Mesenchymal stem cell (in vitro differentiated cells and primary cell): ENCODE measurements around the gene PPIP5K1.

Source experiments
- DNase-seq: peaks from one replicate; pipeline ENCODE4 v3.0.0-alpha.2; 2013
- H2AFZ ChIP-seq: one replicate; pipeline ENCODE4 v1.6.1; 2013; ENCODE audit warnings: low read depth, mild to moderate bottlenecking, control low read depth, inconsistent platforms, low read length, moderate library complexity
- H2AK5ac ChIP-seq: 2 replicates; pipeline ENCODE4 v1.6.1; 2013; ENCODE audit warnings: low read length, moderate library complexity, mild to moderate bottlenecking, inconsistent platforms; ENCODE audit not compliant: severe bottlenecking
- H2BK120ac ChIP-seq: one replicate; pipeline ENCODE4 v1.6.1; 2013; ENCODE audit warnings: low read depth, mild to moderate bottlenecking, inconsistent platforms, low read length, moderate library complexity
- H2BK12ac ChIP-seq, 2 experiments: one replicate each; pipeline ENCODE4 v1.6.1; 2013; ENCODE audit warnings: inconsistent platforms in 2 of 2, low read length in 2 of 2, mild to moderate bottlenecking in 2 of 2, moderate library complexity in 2 of 2, control low read depth in 1 of 2
- H2BK15ac ChIP-seq: one replicate; pipeline ENCODE4 v1.6.1; 2013; ENCODE audit warnings: mild to moderate bottlenecking, low read depth, inconsistent platforms; ENCODE audit not compliant: poor library complexity, severe bottlenecking
- H2BK5ac ChIP-seq: 2 replicates; pipeline ENCODE4 v1.6.1; 2013; ENCODE audit warnings: low read depth, mild to moderate bottlenecking, low read length, control low read depth, inconsistent platforms; ENCODE audit not compliant: poor library complexity, severe bottlenecking
- H3K14ac ChIP-seq, 2 experiments: one replicate each; pipeline ENCODE4 v1.6.1; 2013; ENCODE audit warnings: inconsistent platforms in 2 of 2, low read length in 2 of 2, control low read depth in 1 of 2, mild to moderate bottlenecking in 1 of 2, moderate library complexity in 1 of 2
- H3K18ac ChIP-seq, 2 experiments: one replicate each; pipeline ENCODE4 v1.6.1; 2013; ENCODE audit warnings: inconsistent platforms in 2 of 2, low read length in 2 of 2, control low read depth in 1 of 2, low read depth in 1 of 2, mild to moderate bottlenecking in 1 of 2
- H3K23ac ChIP-seq, 2 experiments: one replicate each; pipeline ENCODE4 v1.6.1; 2013; ENCODE audit warnings: inconsistent platforms in 2 of 2, low read length in 2 of 2, mild to moderate bottlenecking in 2 of 2, moderate library complexity in 2 of 2, control low read depth in 1 of 2
- H3K27ac ChIP-seq: 2 replicates; pipeline ENCODE4 v1.5.1; 2013; ENCODE audit warnings: mild to moderate bottlenecking, moderate library complexity, low read length, control low read depth, inconsistent platforms; ENCODE audit not compliant: poor library complexity, severe bottlenecking
- H3K27me3 ChIP-seq, 2 experiments: 2 replicates each; pipeline versions ENCODE4 v1.6.1 to v1.7.0; 2013; ENCODE audit warnings: low read length in 2 of 2, mild to moderate bottlenecking in 2 of 2, moderate library complexity in 2 of 2, control low read depth in 1 of 2, inconsistent platforms in 1 of 2; ENCODE audit not compliant: control insufficient read depth in 1 of 2, insufficient read depth in 1 of 2
- H3K36me3 ChIP-seq, 2 experiments: 2 replicates each; pipeline versions ENCODE4 v1.6.1 to v1.7.0; 2013; ENCODE audit warnings: low read length in 2 of 2, control low read depth in 1 of 2, inconsistent platforms in 1 of 2, low read depth in 1 of 2, mild to moderate bottlenecking in 1 of 2; ENCODE audit not compliant: insufficient read depth in 2 of 2, control insufficient read depth in 1 of 2
- H3K4ac ChIP-seq, 2 experiments: one replicate each; pipeline ENCODE4 v1.6.1; 2013; ENCODE audit warnings: inconsistent platforms in 2 of 2, low read length in 2 of 2, mild to moderate bottlenecking in 2 of 2, moderate library complexity in 2 of 2, control low read depth in 1 of 2, low read depth in 1 of 2
- H3K4me1 ChIP-seq: 2 replicates; pipeline ENCODE4 v1.6.1; 2013; ENCODE audit warnings: low read depth, low read length, control low read depth; ENCODE audit not compliant: control insufficient read depth, insufficient read depth
- H3K4me2 ChIP-seq: 2 replicates; pipeline ENCODE4 v1.6.1; 2013; ENCODE audit warnings: low read length, mild to moderate bottlenecking, inconsistent platforms; ENCODE audit not compliant: poor library complexity, severe bottlenecking
- H3K4me3 ChIP-seq, 2 experiments: 2 replicates each; pipeline versions ENCODE4 v1.5.1 to v1.7.0; 2013; ENCODE audit warnings: low read length in 2 of 2, mild to moderate bottlenecking in 2 of 2, control low read depth in 1 of 2, low read depth in 1 of 2; ENCODE audit not compliant: insufficient read depth in 1 of 2
- H3K79me1 ChIP-seq: replicated peaks from 2 replicates; pipeline ENCODE4 v1.6.1; 2013; ENCODE audit warnings: mild to moderate bottlenecking, control low read depth, low read length, inconsistent platforms; ENCODE audit not compliant: poor library complexity, severe bottlenecking
- H3K9ac ChIP-seq: 2 replicates; pipeline ENCODE4 v1.7.0; 2013; ENCODE audit warnings: mild to moderate bottlenecking, low read length, moderate library complexity
- H3K9me3 ChIP-seq: 2 replicates; pipeline ENCODE4 v1.7.0; 2013; ENCODE audit warnings: mild to moderate bottlenecking, low read length; ENCODE audit not compliant: control insufficient read depth
- H4K8ac ChIP-seq: one replicate; pipeline ENCODE4 v1.6.1; 2013; ENCODE audit warnings: inconsistent platforms, mild to moderate bottlenecking, low read length, moderate library complexity
- H4K91ac ChIP-seq: one replicate; pipeline ENCODE4 v1.6.1; 2013; ENCODE audit warnings: mild to moderate bottlenecking, low read length, inconsistent platforms
- WGBS: methylation state at CpG from one replicate; pipeline ENCODE4 v1.1.7; 2013; ENCODE audit warnings: mixed read lengths; 5-methylcytosine and 5-hydroxymethylcytosine counted together

The PPIP5K1 gene

DNA sequence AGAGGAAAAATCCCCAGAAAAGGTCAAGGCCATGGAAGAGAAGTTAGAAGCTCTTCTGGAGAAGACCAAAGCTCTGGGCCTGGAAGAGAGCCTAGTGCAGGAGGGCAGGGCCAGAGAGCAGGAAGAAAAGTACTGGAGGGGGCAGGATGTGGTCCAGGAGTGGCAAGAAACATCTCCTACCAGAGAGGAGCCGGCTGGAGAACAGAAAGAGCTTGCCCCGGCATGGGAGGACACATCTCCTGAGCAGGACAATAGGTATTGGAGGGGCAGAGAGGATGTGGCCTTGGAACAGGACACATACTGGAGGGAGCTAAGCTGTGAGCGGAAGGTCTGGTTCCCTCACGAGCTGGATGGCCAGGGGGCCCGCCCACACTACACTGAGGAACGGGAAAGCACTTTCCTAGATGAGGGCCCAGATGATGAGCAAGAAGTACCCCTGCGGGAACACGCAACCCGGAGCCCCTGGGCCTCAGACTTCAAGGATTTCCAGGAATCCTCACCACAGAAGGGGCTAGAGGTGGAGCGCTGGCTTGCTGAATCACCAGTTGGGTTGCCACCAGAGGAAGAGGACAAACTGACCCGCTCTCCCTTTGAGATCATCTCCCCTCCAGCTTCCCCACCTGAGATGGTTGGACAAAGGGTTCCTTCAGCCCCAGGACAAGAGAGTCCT, 63.6 kb downstream of the PPIP5K1 start:
- no peak overlapping the region for H2BK15ac ChIP-seq
- H2AK5ac ChIP-seq: no peak overlapping the region
- no peak overlapping the region for H3K27ac ChIP-seq
- H3K9me3 ChIP-seq: no peaks in the 10 kb centered on the region
- no peak overlapping the region for H4K91ac ChIP-seq
- peaks cover 79 to 96% of the 10 kb centered on the region in 2 experiments for H3K36me3 ChIP-seq
- no peak overlapping the region for H2AFZ ChIP-seq
- H3K14ac ChIP-seq: no peak overlapping the region
- no peak overlapping the region for H2BK12ac ChIP-seq
- H3K18ac ChIP-seq: no peak overlapping the region
- H4K8ac ChIP-seq: no peak overlapping the region
- H3K27me3 ChIP-seq: no peaks in the 10 kb centered on the region
- no peak overlapping the region for H3K4me2 ChIP-seq
- no peak overlapping the region for H2BK5ac ChIP-seq
- H3K4me3 ChIP-seq: no peak overlapping the region
- H2BK120ac ChIP-seq: no peak overlapping the region
- no peak for DNase-seq
- 94% methylated on average over 11 of the region's 11 CpGs for WGBS
- H3K23ac ChIP-seq: no peak overlapping the region
- H3K4ac ChIP-seq: no peak overlapping the region
- no peak overlapping the region for H3K9ac ChIP-seq
- H3K4me1 ChIP-seq: peaks cover 18% of the 10 kb centered on the region
- H3K79me1 ChIP-seq: peaks cover 14% of the 10 kb centered on the region

DNA sequence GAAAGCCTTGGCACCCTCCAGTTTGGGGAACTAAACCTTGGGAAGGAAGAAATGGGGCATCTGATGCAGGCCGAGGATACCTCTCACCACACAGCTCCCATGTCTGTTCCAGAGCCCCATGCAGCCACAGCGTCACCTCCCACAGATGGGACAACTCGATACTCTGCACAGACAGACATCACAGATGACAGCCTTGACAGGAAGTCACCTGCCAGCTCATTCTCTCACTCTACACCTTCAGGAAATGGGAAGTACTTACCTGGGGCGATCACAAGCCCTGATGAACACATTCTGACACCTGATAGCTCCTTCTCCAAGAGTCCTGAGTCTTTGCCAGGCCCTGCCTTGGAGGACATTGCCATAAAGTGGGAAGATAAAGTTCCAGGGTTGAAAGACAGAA, 64.9 kb downstream of the PPIP5K1 start:
- Histone ChIP-seq H3K14ac (no peak overlapping the region), H3K4me2 (no peak overlapping the region), H2AK5ac (no peak overlapping the region), H3K23ac (no peak overlapping the region), H3K36me3 (peaks cover 88 to 99% of the 10 kb centered on the region in 2 experiments), H4K91ac (no peak overlapping the region), H2BK15ac (no peak overlapping the region), H2BK12ac (no peak overlapping the region), H3K4me1 (peaks cover 13% of the 10 kb centered on the region), H3K27ac (no peak overlapping the region), H3K9ac (no peak overlapping the region), H3K27me3 (no peaks in the 10 kb centered on the region), H2BK120ac (no peak overlapping the region), H4K8ac (no peak overlapping the region), H3K18ac (no peak overlapping the region), H3K4me3 (no peak overlapping the region), H3K4ac (no peak overlapping the region), H2BK5ac (no peak overlapping the region), H2AFZ (no peak overlapping the region), H3K79me1 (peaks cover 19% of the 10 kb centered on the region), H3K9me3 (no peaks in the 10 kb centered on the region)
- WGBS: 97% methylated on average over 3 of the region's 4 CpGs
- DNase-seq: no peak

DNA sequence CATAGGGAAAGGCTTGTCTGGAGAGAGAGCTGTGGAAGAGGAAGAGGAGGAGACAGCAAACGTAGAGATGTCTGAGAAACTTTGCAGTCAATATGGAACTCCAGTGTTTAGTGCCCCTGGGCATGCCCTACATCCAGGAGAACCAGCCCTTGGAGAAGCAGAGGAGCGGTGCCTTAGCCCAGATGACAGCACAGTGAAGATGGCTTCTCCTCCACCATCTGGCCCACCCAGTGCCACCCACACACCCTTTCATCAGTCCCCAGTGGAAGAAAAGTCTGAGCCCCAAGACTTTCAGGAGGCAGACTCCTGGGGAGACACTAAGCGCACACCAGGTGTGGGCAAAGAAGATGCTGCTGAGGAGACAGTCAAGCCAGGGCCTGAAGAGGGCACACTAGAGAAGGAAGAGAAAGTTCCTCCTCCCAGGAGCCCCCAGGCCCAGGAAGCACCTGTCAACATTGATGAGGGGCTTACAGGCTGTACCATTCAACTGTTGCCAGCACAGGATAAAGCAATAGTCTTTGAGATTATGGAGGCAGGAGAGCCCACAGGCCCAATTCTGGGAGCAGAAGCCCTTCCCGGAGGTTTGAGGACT, 65.7 kb downstream of the PPIP5K1 start:
- Histone ChIP-seq H2BK12ac (no peak overlapping the region), H3K9me3 (no peaks in the 10 kb centered on the region), H3K36me3 (peaks cover 80 to 94% of the 10 kb centered on the region in 2 experiments), H4K8ac (no peak overlapping the region), H2AK5ac (no peak overlapping the region), H2BK120ac (no peak overlapping the region), H3K4me1 (peaks cover 14% of the 10 kb centered on the region), H3K4ac (no peak overlapping the region), H3K9ac (no peak overlapping the region), H3K4me2 (no peak overlapping the region), H3K14ac (no peak overlapping the region), H4K91ac (no peak overlapping the region), H2AFZ (no peak overlapping the region), H3K79me1 (peaks cover 24% of the 10 kb centered on the region), H3K18ac (no peak overlapping the region), H2BK5ac (no peak overlapping the region), H3K27me3 (no peaks in the 10 kb centered on the region), H2BK15ac (no peak overlapping the region), H3K4me3 (no peak overlapping the region), H3K23ac (no peak overlapping the region), H3K27ac (no peak overlapping the region)
- 95% methylated on average over 4 of the region's 4 CpGs for WGBS
- DNase-seq: no peak

DNA sequence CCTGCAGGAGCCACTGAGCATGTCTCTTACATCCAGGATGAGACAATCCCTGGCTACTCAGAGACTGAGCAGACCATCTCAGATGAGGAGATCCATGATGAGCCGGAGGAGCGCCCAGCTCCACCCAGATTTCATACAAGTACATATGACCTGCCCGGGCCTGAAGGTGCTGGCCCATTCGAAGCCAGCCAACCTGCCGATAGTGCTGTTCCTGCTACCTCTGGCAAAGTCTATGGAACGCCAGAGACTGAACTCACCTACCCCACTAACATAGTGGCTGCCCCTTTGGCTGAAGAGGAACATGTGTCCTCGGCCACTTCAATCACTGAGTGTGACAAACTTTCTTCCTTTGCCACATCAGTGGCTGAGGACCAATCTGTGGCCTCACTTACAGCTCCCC, 66.4 kb downstream of the PPIP5K1 start:
- H2AFZ ChIP-seq: no peak overlapping the region
- H3K36me3 ChIP-seq: peaks cover 73 to 89% of the 10 kb centered on the region in 2 experiments
- H2BK120ac ChIP-seq: no peak overlapping the region
- H3K4me2 ChIP-seq: no peak overlapping the region
- DNase-seq: no peak
- H2BK12ac ChIP-seq: no peak overlapping the region
- no peak overlapping the region for H2BK15ac ChIP-seq
- no peak overlapping the region for H3K23ac ChIP-seq
- H3K4ac ChIP-seq: no peak overlapping the region
- no peaks in the 10 kb centered on the region for H3K9me3 ChIP-seq
- H3K27ac ChIP-seq: no peak overlapping the region
- no peak overlapping the region for H2BK5ac ChIP-seq
- H3K4me3 ChIP-seq: no peak overlapping the region
- no peaks in the 10 kb centered on the region for H3K27me3 ChIP-seq
- H2AK5ac ChIP-seq: no peak overlapping the region
- no peak overlapping the region for H4K8ac ChIP-seq
- H3K14ac ChIP-seq: no peak overlapping the region
- 88% methylated on average over 7 of the region's 7 CpGs for WGBS
- H4K91ac ChIP-seq: no peak overlapping the region
- H3K4me1 ChIP-seq: peaks cover 17% of the 10 kb centered on the region
- no peak overlapping the region for H3K18ac ChIP-seq
- H3K79me1 ChIP-seq: peaks cover 28% of the 10 kb centered on the region
- no peak overlapping the region for H3K9ac ChIP-seq
